Activated T-cell treated with anti-CD3 and anti-CD28 coated beads, Interleukin-2, amount 50 U/mL, for 4 hours (primary cell): ENCODE data around the gene MINDY3. TPM values are rescaled to one million over a fixed set of nuclear protein-coding genes. Genes with fewer than 3 reads are reported as not detected.

Experiments
- ATAC-seq, 2 donors: fragments of 200-7000 bp; cut with Tn5 transposase; one replicate each; pipeline ENCODE4 v1.10.0; 2021
- DNase-seq: peaks from one replicate; pipeline ENCODE4 v3.0.0-alpha.2; 2020
- H3K27me3 Mint-ChIP-seq: one replicate; pipeline ENCODE4 v1.8.0; 2021; ENCODE audit warnings: low read depth, mixed read lengths
- H3K36me3 Mint-ChIP-seq: one replicate; pipeline ENCODE4 v1.8.0; 2022; ENCODE audit warnings: mixed read lengths; ENCODE audit not compliant: insufficient read depth
- H3K4me1 Mint-ChIP-seq: one replicate; pipeline ENCODE4 v1.8.0; 2021; ENCODE audit warnings: low read depth, mixed read lengths
- H3K4me3 Mint-ChIP-seq: one replicate; pipeline ENCODE4 v1.8.0; 2021; ENCODE audit warnings: mild to moderate bottlenecking, moderate library complexity, mixed read lengths
- H3K9me3 Mint-ChIP-seq: one replicate; pipeline ENCODE4 v1.8.0; 2021; ENCODE audit warnings: mixed read lengths
- total RNA-seq, 3 donors: library from RNA; stranded (reverse); gene quantifications; one replicate each; pipeline ENCODE4 v1.2.1, GENCODE V29; 2021

The MINDY3 gene
- total RNA-seq, 3 donors from 2014 or later = 17.5 to 18.0 (median 17.6) TPM

GRCh38 chr10:15805395-15806058 is 54.8 kb downstream of the MINDY3 start:
- H3K4me1 Mint-ChIP-seq = peaks cover 3% of the 10 kb centered on the region
- H3K36me3 Mint-ChIP-seq = peaks cover 61% of the 10 kb centered on the region
- no peak for DNase-seq
- ATAC-seq = no peak
- no peaks in the 10 kb centered on the region for H3K9me3 Mint-ChIP-seq
- no peaks in the 10 kb centered on the region for H3K27me3 Mint-ChIP-seq
- no peak overlapping the region for H3K4me3 Mint-ChIP-seq

DNA sequence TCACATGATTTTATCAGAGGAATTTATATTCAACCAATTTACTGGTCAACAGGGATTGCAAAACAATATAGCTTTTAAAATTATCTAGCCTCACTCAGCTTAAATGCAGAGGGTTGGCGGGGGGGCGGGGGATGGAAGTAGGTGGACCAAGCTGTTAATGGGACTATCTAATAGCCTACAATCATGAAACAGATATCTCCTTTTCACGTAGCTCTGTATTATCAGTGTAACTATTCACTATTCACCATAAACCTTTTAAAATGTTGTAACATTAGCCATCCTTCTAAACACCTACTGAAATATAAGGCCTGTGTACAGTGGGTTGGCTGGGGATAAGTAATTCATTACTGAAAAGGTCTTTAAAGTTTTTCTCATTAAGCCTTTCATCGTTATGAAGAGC is 56.2 kb downstream of the MINDY3 start:
- H3K9me3 Mint-ChIP-seq = no peaks in the 10 kb centered on the region
- ATAC-seq (no peak), DNase-seq (no peak)
- H3K4me1 Mint-ChIP-seq = peaks cover 3% of the 10 kb centered on the region
- peaks cover 64% of the 10 kb centered on the region for H3K36me3 Mint-ChIP-seq
- H3K4me3 Mint-ChIP-seq = no peak overlapping the region
- H3K27me3 Mint-ChIP-seq = no peaks in the 10 kb centered on the region

GRCh38 chr10:15802375-15802949 is 57.8 kb downstream of the MINDY3 start:
- H3K27me3 Mint-ChIP-seq = no peaks in the 10 kb centered on the region

GRCh38 chr10:15801641-15802040 is 58.7 kb downstream of the MINDY3 start:
- no peaks in the 10 kb centered on the region for H3K9me3 Mint-ChIP-seq
- ATAC-seq (no peak), DNase-seq (no peak)
- peaks cover 47% of the 10 kb centered on the region for H3K36me3 Mint-ChIP-seq
- peaks cover 3% of the 10 kb centered on the region for H3K4me1 Mint-ChIP-seq
- H3K27me3 Mint-ChIP-seq = no peaks in the 10 kb centered on the region
- no peak overlapping the region for H3K4me3 Mint-ChIP-seq

More at GRCh38 chr10:15802375-15802949, 57.8 kb downstream of the MINDY3 start:
- no peaks in the 10 kb centered on the region for H3K9me3 Mint-ChIP-seq
- ATAC-seq (peak; percentile 88 to 95), DNase-seq (no peak)
- H3K4me1 Mint-ChIP-seq = peaks cover 3% of the 10 kb centered on the region
- H3K36me3 Mint-ChIP-seq = peaks cover 55% of the 10 kb centered on the region
- H3K4me3 Mint-ChIP-seq = no peak overlapping the region

DNA sequence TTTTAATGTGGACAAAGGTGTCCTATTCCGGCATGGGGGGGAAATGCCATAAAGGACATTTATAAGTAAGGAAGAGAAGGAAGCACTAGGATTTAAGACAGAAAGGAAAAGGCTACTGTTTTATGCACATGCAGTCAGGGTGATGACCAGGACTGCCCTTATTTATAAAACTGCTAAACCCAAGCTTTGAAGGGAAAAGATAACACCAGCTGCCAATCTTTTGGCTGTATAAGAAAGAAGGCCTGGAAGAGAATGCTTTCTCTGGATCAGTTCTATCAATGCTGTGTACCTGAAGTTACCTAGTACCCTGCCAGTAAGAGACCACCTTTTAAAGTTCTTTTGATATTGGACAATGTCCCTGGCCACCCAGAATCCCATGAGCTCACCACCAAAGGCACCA is 59.2 kb downstream of the MINDY3 start:
- Mint-ChIP-seq H3K4me3 (no peak overlapping the region), H3K36me3 (peaks cover 47% of the 10 kb centered on the region), H3K4me1 (peaks cover 3% of the 10 kb centered on the region), H3K27me3 (no peaks in the 10 kb centered on the region), H3K9me3 (no peaks in the 10 kb centered on the region)
- DNase-seq = no peak
- no peak for ATAC-seq

DNA sequence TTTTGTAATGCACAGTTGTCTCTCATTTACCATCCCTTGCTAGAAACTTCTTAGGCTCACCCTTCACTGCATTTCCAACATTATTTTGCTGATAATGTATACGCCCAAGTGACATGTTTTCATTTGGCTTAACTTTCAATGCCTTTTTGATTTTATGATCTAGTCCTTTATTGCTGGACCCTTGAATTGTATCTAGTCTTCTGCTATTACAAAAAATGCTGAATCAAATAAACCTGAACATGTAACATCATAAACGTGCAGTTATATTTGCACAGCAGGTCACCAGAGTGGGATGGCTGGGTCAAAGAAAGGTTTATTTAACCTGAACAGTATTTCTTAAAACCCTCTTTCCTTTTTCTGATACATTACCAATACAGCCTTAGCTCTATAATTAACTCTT is 63.0 kb downstream of the MINDY3 start:
- no peak for DNase-seq
- Mint-ChIP-seq H3K9me3 (no peaks in the 10 kb centered on the region), H3K27me3 (no peaks in the 10 kb centered on the region), H3K4me1 (peaks cover 4% of the 10 kb centered on the region), H3K4me3 (no peak overlapping the region), H3K36me3 (peaks cover 43% of the 10 kb centered on the region)
- ATAC-seq = no peak

- ATAC-seq (no peak), DNase-seq (no peak)
- Mint-ChIP-seq H3K4me1 (peaks cover 4% of the 10 kb centered on the region), H3K4me3 (no peak overlapping the region), H3K36me3 (peaks cover 38% of the 10 kb centered on the region), H3K27me3 (no peaks in the 10 kb centered on the region), H3K9me3 (no peaks in the 10 kb centered on the region)
These were observed 63.5 kb downstream of the MINDY3 start for GRCh38 chr10:15796762-15797161.

- Mint-ChIP-seq H3K36me3 (peaks cover 38% of the 10 kb centered on the region), H3K4me3 (no peak overlapping the region), H3K4me1 (peaks cover 4% of the 10 kb centered on the region), H3K27me3 (no peaks in the 10 kb centered on the region), H3K9me3 (no peaks in the 10 kb centered on the region)
- DNase-seq = no peak
- ATAC-seq = no peak
These were observed 64.1 kb downstream of the MINDY3 start for GRCh38 chr10:15796098-15796759.

GRCh38 chr10:15795036-15795792 is 65.1 kb downstream of the MINDY3 start:
- ATAC-seq = no peak
- Mint-ChIP-seq H3K4me1 (peaks cover 4% of the 10 kb centered on the region), H3K9me3 (no peaks in the 10 kb centered on the region), H3K27me3 (no peaks in the 10 kb centered on the region), H3K36me3 (peaks cover 34% of the 10 kb centered on the region), H3K4me3 (no peak overlapping the region)
- DNase-seq = no peak

DNA sequence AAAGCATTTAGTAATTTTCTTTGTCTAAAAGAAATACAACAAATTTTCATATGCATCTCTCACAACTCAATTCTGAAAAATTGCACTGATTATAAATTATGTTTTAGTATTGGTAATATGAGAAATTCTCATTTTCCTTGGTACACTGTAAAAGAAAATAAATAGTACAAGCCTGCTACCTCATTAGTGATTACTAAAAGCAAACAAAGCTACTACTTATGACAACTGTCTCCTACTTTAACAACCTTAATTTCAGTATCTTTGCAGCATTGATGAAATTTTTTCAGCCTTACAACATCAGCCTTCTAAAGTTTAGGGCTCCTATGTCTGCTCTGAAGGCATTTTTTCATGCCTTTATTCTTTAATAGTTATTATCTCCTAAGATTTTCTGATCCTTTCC is 65.7 kb downstream of the MINDY3 start:
- Mint-ChIP-seq H3K4me3 (no peak overlapping the region), H3K9me3 (no peaks in the 10 kb centered on the region), H3K4me1 (peaks cover 4% of the 10 kb centered on the region), H3K36me3 (peaks cover 31% of the 10 kb centered on the region), H3K27me3 (no peaks in the 10 kb centered on the region)
- ATAC-seq (no peak), DNase-seq (no peak)

DNA sequence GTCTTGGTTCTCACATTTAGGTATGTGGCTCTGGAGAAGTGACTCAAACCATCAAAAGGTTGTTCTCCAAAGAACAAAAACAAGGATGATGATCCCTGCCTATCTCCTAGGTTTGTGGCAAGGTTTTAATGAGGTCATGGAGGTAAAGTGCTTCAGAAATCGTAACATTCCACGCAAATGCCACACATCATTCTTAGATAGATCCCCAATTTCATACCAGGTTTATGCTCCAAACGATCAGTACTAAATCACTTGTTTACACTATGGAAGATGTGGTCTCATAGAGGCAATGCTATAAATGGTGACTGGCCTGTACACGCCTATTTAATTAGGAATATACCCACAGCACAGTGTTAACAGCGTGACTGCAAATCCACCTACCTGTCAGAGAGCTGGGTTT is 66.6 kb downstream of the MINDY3 start:
- Mint-ChIP-seq H3K4me1 (peaks cover 4% of the 10 kb centered on the region), H3K9me3 (no peaks in the 10 kb centered on the region), H3K36me3 (peaks cover 33% of the 10 kb centered on the region), H3K27me3 (no peaks in the 10 kb centered on the region), H3K4me3 (no peak overlapping the region)
- ATAC-seq = no peak
- DNase-seq = no peak

GRCh38 chr10:15792777-15793176 is 67.5 kb downstream of the MINDY3 start:
- DNase-seq (no peak), ATAC-seq (no peak)
- no peaks in the 10 kb centered on the region for H3K27me3 Mint-ChIP-seq
- H3K9me3 Mint-ChIP-seq = no peaks in the 10 kb centered on the region
- peaks cover 39% of the 10 kb centered on the region for H3K36me3 Mint-ChIP-seq
- peaks cover 4% of the 10 kb centered on the region for H3K4me1 Mint-ChIP-seq
- H3K4me3 Mint-ChIP-seq = no peak overlapping the region

- Mint-ChIP-seq H3K27me3 (no peaks in the 10 kb centered on the region), H3K9me3 (no peaks in the 10 kb centered on the region), H3K4me3 (no peak overlapping the region), H3K4me1 (peaks cover 4% of the 10 kb centered on the region), H3K36me3 (peaks cover 47% of the 10 kb centered on the region)
- DNase-seq (no peak), ATAC-seq (no peak)
These were observed 68.3 kb downstream of the MINDY3 start for GRCh38 chr10:15791816-15792524.
